GM12878 (cell line): ENCODE data around the gene CCL16. TPM values are rescaled to one million over a fixed set of nuclear protein-coding genes. Genes with fewer than 3 reads are reported as not detected.

Experiments used
- DPF2 ChIP-seq: fragments of 450-650 bp; IDR thresholded peaks from 2 replicates; pipeline ENCODE4 v1.6.1; 2017; ENCODE audit warnings: mild to moderate bottlenecking
- EGR1 ChIP-seq, 2 experiments: IDR thresholded peaks; 1 replicate in 1 of 2; 2 replicates in 1 of 2; pipeline ENCODE4 v1.6.1; 2011 to 2012; ENCODE audit warnings: low read depth in 2 of 2, low read length in 2 of 2, borderline replicate concordance in 1 of 2, mild to moderate bottlenecking in 1 of 2, moderate library complexity in 1 of 2
- ETV6 ChIP-seq, 2 experiments: fragments of 450-650 bp in 1 of 2; IDR thresholded peaks in 1 of 2; conservative IDR thresholded peaks in 1 of 2; 2 replicates each; pipeline ENCODE4 v1.6.1; 2014; ENCODE audit warnings: antibody characterized with exemption in 1 of 2, borderline replicate concordance in 1 of 2, low read depth in 1 of 2, mild to moderate bottlenecking in 1 of 2, moderate library complexity in 1 of 2
- GABPA ChIP-seq: IDR thresholded peaks from 2 replicates; pipeline ENCODE4 v1.6.1; 2014; ENCODE audit warnings: antibody characterized with exemption, low read depth, mild to moderate bottlenecking, inconsistent platforms
- JUNB ChIP-seq: IDR thresholded peaks from 2 replicates; pipeline ENCODE4 v1.6.1; 2016; ENCODE audit warnings: antibody characterized with exemption, mild to moderate bottlenecking
- NFYA ChIP-seq: IDR thresholded peaks from 2 replicates; pipeline ENCODE4 v1.6.1; 2011; ENCODE audit warnings: low read depth, mild to moderate bottlenecking, low read length, improper control_type of control experiment, borderline replicate concordance
- NR2C1 ChIP-seq: fragments of 450-650 bp; IDR thresholded peaks from 2 replicates; pipeline ENCODE4 v1.6.1; 2017; ENCODE audit warnings: antibody characterized with exemption, mild to moderate bottlenecking, moderate library complexity
- POLR2AphosphoS5 ChIP-seq: IDR thresholded peaks from 2 replicates; pipeline ENCODE4 v1.6.1; 2011; ENCODE audit warnings: mild to moderate bottlenecking, low read length, inconsistent platforms
- SIN3A ChIP-seq: IDR thresholded peaks from 2 replicates; pipeline ENCODE4 v1.6.1; 2012; ENCODE audit warnings: low read depth, low read length, improper control_type of control experiment
- SIX5 ChIP-seq: IDR thresholded peaks from 2 replicates; pipeline ENCODE4 v1.6.1; 2011; ENCODE audit warnings: mild to moderate bottlenecking, low read depth, low read length, moderate library complexity; ENCODE audit not compliant: severe bottlenecking
- SREBF1 ChIP-seq: IDR thresholded peaks from 2 replicates; pipeline ENCODE4 v1.6.1; 2012; ENCODE audit warnings: mild to moderate bottlenecking, low read length
- STAT3 ChIP-seq: IDR thresholded peaks from 2 replicates; pipeline ENCODE4 v1.6.1; 2011; ENCODE audit warnings: low read depth, low read length, improper control_type of control experiment
- WRNIP1 ChIP-seq: IDR thresholded peaks from 2 replicates; pipeline ENCODE4 v1.6.1; 2011; ENCODE audit warnings: low read depth, low read length, improper control_type of control experiment, borderline replicate concordance
- YBX1 ChIP-seq: fragments of 450-650 bp; IDR thresholded peaks from 2 replicates; pipeline ENCODE4 v1.6.1; 2016; ENCODE audit warnings: antibody characterized with exemption
- YY1 ChIP-seq: IDR thresholded peaks from 2 replicates; pipeline ENCODE4 v1.6.1; 2011; ENCODE audit warnings: low read depth, mild to moderate bottlenecking, low read length
- ZBED1 ChIP-seq: IDR thresholded peaks from 2 replicates; pipeline ENCODE4 v1.6.1; 2016; ENCODE audit warnings: borderline replicate concordance
- ZNF274 ChIP-seq: IDR thresholded peaks from one replicate; pipeline ENCODE4 v1.8.0; 2011; ENCODE audit not compliant: insufficient read length, insufficient read depth
- polyA plus RNA-seq, 11 experiments: library from polyadenylated mRNA; depleted of rRNA in 4 of 11; unstranded in 6 of 11; stranded (reverse) in 5 of 11; fragments of >200 nt; fragmentation: Nextera tagmentation in 4 of 11; fragmentation: Illumina TruSeq in 1 of 11; extraction: Ambion mirVana in 4 of 11; extraction: Trizol in 1 of 11; gene quantifications; 1 replicate in 1 of 11; 2 replicates in 10 of 11; pipeline versions ENCODE4 v1.2.1 to v1.2.3, GENCODE V29; 2011 to 2016; ENCODE audit warnings: inconsistent platforms in 2 of 11, missing spikeins in 2 of 11, low read depth in 1 of 11
- total RNA-seq, 4 experiments: library from RNA; depleted of rRNA in 3 of 4; stranded (reverse); fragments of >200 nt in 3 of 4; fragmentation: Illumina TruSeq in 1 of 4; extraction: Trizol in 1 of 4; gene quantifications; 2 replicates each; pipeline versions ENCODE4 v1.2.1 to v1.2.3, GENCODE V29; 2013 to 2021
- TF ChIP-seq, protein P1 (sequence below): fragments of 450-650 bp; IDR thresholded peaks from 2 replicates; pipeline ENCODE4 v1.6.1; 2017; ENCODE audit warnings: antibody characterized with exemption, mild to moderate bottlenecking, moderate library complexity
- TF ChIP-seq, protein P2 (sequence below): fragments of 450-650 bp; IDR thresholded peaks from 2 replicates; pipeline ENCODE4 v1.6.1; 2016; ENCODE audit warnings: mild to moderate bottlenecking
- TF ChIP-seq, protein P3 (sequence below): IDR thresholded peaks from 2 replicates; pipeline ENCODE4 v1.6.1; 2012; ENCODE audit warnings: low read length, inconsistent platforms
- TF ChIP-seq, protein P4 (sequence below): IDR thresholded peaks from 2 replicates; pipeline ENCODE4 v1.6.1; 2012; ENCODE audit warnings: low read depth, low read length, improper control_type of control experiment
- TF ChIP-seq, protein P5 (sequence below): fragments of 450-650 bp; formaldehyde crosslinking; IDR thresholded peaks from 2 replicates; pipeline ENCODE4 v1.4.0; 2020; ENCODE audit warnings: mild to moderate bottlenecking, moderate library complexity

The CCL16 gene
- total and polyA plus RNA-seq, 10 of the 15 experiments (the other 5 are each of a cell fraction or from before 2014, with no cell fraction given): not detected

DNA sequence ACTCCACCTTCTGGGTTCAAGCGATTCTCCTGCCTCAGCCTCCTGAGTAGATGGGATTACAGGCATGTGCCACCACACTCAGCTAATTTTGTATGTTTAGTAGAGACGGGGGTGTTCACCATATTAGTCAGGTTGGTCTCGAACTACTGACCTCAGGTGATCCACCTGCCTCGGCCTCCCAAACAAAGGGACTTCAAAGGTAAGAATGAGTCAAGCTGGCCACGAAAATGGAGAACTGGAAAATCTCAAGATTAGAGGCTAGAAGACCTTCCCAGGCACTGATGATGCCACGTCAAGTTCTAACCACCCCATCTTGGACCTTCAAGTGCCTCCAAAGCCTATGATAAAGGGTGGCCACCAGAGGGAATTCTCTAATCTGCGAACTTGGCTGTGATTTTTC is 21.3 kb upstream of the CCL16 start (continued):
- TF ChIP-seq, protein P1, sequence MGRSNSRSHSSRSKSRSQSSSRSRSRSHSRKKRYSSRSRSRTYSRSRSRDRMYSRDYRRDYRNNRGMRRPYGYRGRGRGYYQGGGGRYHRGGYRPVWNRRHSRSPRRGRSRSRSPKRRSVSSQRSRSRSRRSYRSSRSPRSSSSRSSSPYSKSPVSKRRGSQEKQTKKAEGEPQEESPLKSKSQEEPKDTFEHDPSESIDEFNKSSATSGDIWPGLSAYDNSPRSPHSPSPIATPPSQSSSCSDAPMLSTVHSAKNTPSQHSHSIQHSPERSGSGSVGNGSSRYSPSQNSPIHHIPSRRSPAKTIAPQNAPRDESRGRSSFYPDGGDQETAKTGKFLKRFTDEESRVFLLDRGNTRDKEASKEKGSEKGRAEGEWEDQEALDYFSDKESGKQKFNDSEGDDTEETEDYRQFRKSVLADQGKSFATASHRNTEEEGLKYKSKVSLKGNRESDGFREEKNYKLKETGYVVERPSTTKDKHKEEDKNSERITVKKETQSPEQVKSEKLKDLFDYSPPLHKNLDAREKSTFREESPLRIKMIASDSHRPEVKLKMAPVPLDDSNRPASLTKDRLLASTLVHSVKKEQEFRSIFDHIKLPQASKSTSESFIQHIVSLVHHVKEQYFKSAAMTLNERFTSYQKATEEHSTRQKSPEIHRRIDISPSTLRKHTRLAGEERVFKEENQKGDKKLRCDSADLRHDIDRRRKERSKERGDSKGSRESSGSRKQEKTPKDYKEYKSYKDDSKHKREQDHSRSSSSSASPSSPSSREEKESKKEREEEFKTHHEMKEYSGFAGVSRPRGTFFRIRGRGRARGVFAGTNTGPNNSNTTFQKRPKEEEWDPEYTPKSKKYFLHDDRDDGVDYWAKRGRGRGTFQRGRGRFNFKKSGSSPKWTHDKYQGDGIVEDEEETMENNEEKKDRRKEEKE: no peak
- TF ChIP-seq YY1: no peak; the same call in 1 of the 2 replicates
- no peak for TF ChIP-seq YBX1
- TF ChIP-seq DPF2: peak; percentile 72
- TF ChIP-seq POLR2AphosphoS5: no peak
- TF ChIP-seq NFYA: no peak
- TF ChIP-seq ZBED1: no peak; the same call in 1 of the 2 replicates
- TF ChIP-seq GABPA: no peak
- TF ChIP-seq JUNB: peak; percentile 93
- TF ChIP-seq SIN3A: no peak
- no peak for TF ChIP-seq SIX5
- no peak for TF ChIP-seq ZNF274
- TF ChIP-seq SREBF1: no peak
- TF ChIP-seq, protein P2, sequence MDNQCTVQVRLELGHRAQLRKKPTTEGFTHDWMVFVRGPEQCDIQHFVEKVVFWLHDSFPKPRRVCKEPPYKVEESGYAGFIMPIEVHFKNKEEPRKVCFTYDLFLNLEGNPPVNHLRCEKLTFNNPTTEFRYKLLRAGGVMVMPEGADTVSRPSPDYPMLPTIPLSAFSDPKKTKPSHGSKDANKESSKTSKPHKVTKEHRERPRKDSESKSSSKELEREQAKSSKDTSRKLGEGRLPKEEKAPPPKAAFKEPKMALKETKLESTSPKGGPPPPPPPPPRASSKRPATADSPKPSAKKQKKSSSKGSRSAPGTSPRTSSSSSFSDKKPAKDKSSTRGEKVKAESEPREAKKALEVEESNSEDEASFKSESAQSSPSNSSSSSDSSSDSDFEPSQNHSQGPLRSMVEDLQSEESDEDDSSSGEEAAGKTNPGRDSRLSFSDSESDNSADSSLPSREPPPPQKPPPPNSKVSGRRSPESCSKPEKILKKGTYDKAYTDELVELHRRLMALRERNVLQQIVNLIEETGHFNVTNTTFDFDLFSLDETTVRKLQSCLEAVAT: no peak
- no peak for TF ChIP-seq STAT3
- TF ChIP-seq, protein P3, sequence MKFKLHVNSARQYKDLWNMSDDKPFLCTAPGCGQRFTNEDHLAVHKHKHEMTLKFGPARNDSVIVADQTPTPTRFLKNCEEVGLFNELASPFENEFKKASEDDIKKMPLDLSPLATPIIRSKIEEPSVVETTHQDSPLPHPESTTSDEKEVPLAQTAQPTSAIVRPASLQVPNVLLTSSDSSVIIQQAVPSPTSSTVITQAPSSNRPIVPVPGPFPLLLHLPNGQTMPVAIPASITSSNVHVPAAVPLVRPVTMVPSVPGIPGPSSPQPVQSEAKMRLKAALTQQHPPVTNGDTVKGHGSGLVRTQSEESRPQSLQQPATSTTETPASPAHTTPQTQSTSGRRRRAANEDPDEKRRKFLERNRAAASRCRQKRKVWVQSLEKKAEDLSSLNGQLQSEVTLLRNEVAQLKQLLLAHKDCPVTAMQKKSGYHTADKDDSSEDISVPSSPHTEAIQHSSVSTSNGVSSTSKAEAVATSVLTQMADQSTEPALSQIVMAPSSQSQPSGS: peak; percentile 74
- TF ChIP-seq ETV6 (conservative IDR thresholded peaks at IDR 0.05 in 1 of 2, IDR thresholded peaks at IDR 0.05 in 1 of 2; ENCODE audit: borderline replicate concordance in 1 of 2, low read depth in 1 of 2): peak in 1 of 2 experiments; percentile 44; a peak in 1 of 4 replicates
- TF ChIP-seq WRNIP1: no peak
- TF ChIP-seq, protein P4, sequence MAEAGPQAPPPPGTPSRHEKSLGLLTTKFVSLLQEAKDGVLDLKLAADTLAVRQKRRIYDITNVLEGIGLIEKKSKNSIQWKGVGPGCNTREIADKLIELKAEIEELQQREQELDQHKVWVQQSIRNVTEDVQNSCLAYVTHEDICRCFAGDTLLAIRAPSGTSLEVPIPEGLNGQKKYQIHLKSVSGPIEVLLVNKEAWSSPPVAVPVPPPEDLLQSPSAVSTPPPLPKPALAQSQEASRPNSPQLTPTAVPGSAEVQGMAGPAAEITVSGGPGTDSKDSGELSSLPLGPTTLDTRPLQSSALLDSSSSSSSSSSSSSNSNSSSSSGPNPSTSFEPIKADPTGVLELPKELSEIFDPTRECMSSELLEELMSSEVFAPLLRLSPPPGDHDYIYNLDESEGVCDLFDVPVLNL: no peak
- TF ChIP-seq, protein P5, sequence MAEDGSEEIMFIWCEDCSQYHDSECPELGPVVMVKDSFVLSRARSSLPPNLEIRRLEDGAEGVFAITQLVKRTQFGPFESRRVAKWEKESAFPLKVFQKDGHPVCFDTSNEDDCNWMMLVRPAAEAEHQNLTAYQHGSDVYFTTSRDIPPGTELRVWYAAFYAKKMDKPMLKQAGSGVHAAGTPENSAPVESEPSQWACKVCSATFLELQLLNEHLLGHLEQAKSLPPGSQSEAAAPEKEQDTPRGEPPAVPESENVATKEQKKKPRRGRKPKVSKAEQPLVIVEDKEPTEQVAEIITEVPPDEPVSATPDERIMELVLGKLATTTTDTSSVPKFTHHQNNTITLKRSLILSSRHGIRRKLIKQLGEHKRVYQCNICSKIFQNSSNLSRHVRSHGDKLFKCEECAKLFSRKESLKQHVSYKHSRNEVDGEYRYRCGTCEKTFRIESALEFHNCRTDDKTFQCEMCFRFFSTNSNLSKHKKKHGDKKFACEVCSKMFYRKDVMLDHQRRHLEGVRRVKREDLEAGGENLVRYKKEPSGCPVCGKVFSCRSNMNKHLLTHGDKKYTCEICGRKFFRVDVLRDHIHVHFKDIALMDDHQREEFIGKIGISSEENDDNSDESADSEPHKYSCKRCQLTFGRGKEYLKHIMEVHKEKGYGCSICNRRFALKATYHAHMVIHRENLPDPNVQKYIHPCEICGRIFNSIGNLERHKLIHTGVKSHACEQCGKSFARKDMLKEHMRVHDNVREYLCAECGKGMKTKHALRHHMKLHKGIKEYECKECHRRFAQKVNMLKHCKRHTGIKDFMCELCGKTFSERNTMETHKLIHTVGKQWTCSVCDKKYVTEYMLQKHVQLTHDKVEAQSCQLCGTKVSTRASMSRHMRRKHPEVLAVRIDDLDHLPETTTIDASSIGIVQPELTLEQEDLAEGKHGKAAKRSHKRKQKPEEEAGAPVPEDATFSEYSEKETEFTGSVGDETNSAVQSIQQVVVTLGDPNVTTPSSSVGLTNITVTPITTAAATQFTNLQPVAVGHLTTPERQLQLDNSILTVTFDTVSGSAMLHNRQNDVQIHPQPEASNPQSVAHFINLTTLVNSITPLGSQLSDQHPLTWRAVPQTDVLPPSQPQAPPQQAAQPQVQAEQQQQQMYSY: no peak
- TF ChIP-seq NR2C1: no peak
- peak in 1 of 2 experiments; percentile 38; a peak in 1 of 3 replicates for TF ChIP-seq EGR1 (IDR thresholded peaks at IDR 0.05; ENCODE audit: borderline replicate concordance in 1 of 2, low read depth in 2 of 2, low read length in 2 of 2)
